ELF-1 (cell line): ENCODE measurements around the gene HES1.

Experiments
- DNase-seq: peaks from one replicate; pipeline ENCODE4 v3.0.0-alpha.2; 2016; ENCODE audit warnings: low read depth, low spot score

Gene HES1

GRCh38 chr3:194167480-194168282, 31.7 kb downstream of the HES1 start:
- no peak for DNase-seq

GRCh38 chr3:194168994-194169393, 33.0 kb downstream of the HES1 start:
- no peak for DNase-seq

- no peak for DNase-seq
These were observed 33.6 kb downstream of the HES1 start for GRCh38 chr3:194169595-194169994.

GRCh38 chr3:194170793-194171192, 34.8 kb downstream of the HES1 start:
- no peak for DNase-seq

- DNase-seq = no peak
These were observed 38.5 kb downstream of the HES1 start for GRCh38 chr3:194174406-194174805.

GRCh38 chr3:194174980-194175379, 39.0 kb downstream of the HES1 start:
- no peak for DNase-seq

- no peak for DNase-seq
These were observed 40.5 kb downstream of the HES1 start for GRCh38 chr3:194176274-194176991.

GRCh38 chr3:194177141-194177540, 41.2 kb downstream of the HES1 start:
- DNase-seq = no peak

GRCh38 chr3:194178128-194178527, 42.2 kb downstream of the HES1 start:
- DNase-seq = no peak

GRCh38 chr3:194178669-194179068, 42.7 kb downstream of the HES1 start:
- no peak for DNase-seq

- no peak for DNase-seq
These were observed 44.6 kb downstream of the HES1 start for GRCh38 chr3:194180570-194180969.

GRCh38 chr3:194181612-194182529, 45.9 kb downstream of the HES1 start:
- DNase-seq = no peak

GRCh38 chr3:194183271-194183670, 47.3 kb downstream of the HES1 start:
- no peak for DNase-seq

- DNase-seq = peak; percentile 84
These were observed 48.4 kb downstream of the HES1 start for GRCh38 chr3:194184265-194184751.

- no peak for DNase-seq
These were observed 48.9 kb downstream of the HES1 start for GRCh38 chr3:194184801-194185200.

GRCh38 chr3:194185221-194185620, 49.3 kb downstream of the HES1 start:
- no peak for DNase-seq

- DNase-seq = no peak
These were observed 51.4 kb downstream of the HES1 start for GRCh38 chr3:194187233-194187944.
